Tibial nerve (tissue), 4 donors: ENCODE measurements around the gene RAD51AP1.

ENCODE experiments used
- CTCF ChIP-seq, 5 experiments: fragments of 200-600 bp in 3 of 5; fragments of 450-650 bp in 2 of 5; sonication (generic) in 3 of 5; IDR thresholded peaks; one replicate each; pipeline ENCODE4 v1.5.1; 2016 to 2019; ENCODE audit warnings: antibody characterized with exemption in 5 of 5, mild to moderate bottlenecking in 3 of 5, moderate library complexity in 2 of 5
- EP300 ChIP-seq, 2 donors: sonication (generic); formaldehyde crosslinking; IDR thresholded peaks; one replicate each; pipeline ENCODE4 v1.6.1; 2017; ENCODE audit warnings: antibody characterized with exemption in 2 of 2, mild to moderate bottlenecking in 1 of 2
- POLR2A ChIP-seq, 2 donors: fragments of 450-650 bp; IDR thresholded peaks; one replicate each; pipeline ENCODE4 v1.6.1; 2017; ENCODE audit warnings: antibody characterized with exemption in 2 of 2, mild to moderate bottlenecking in 2 of 2, moderate library complexity in 2 of 2

- TF ChIP-seq POLR2A (IDR thresholded peaks at IDR 0.05) (no peak), CTCF (IDR thresholded peaks at IDR 0.05) (no peak), EP300 (IDR thresholded peaks at IDR 0.05) (no peak)
Observed at GRCh38 chr12:4586500-4586899, 47.8 kb downstream of the RAD51AP1 start.
